Type B pancreatic cell (in vitro differentiated cells): ENCODE data around the gene FTCD. TPM values are rescaled to one million over a fixed set of nuclear protein-coding genes. Genes with fewer than 3 reads are reported as not detected.

Source experiments
- DNase-seq: peaks from one replicate; pipeline ENCODE4 v3.0.0; 2021; ENCODE audit warnings: mixed read lengths; ENCODE audit not compliant: unreplicated experiment; ENCODE audit errors: extremely low spot score
- H3K27ac Mint-ChIP-seq: 2 replicates; pipeline ENCODE4 v1.8.0; 2021; ENCODE audit warnings: mild to moderate bottlenecking, mixed read lengths
- H3K27me3 Mint-ChIP-seq: 2 replicates; pipeline ENCODE4 v1.8.0; 2021; ENCODE audit warnings: mixed read lengths
- H3K36me3 Mint-ChIP-seq: 2 replicates; pipeline ENCODE4 v1.8.0; 2021; ENCODE audit warnings: mixed read lengths
- H3K4me1 Mint-ChIP-seq: one replicate; pipeline ENCODE4 v1.8.0; 2021; ENCODE audit warnings: mixed read lengths; ENCODE audit not compliant: unreplicated experiment
- H3K4me3 Mint-ChIP-seq: 2 replicates; pipeline ENCODE4 v1.8.0; 2021; ENCODE audit warnings: mild to moderate bottlenecking, mixed read lengths
- H3K9me3 Mint-ChIP-seq: 2 replicates; pipeline ENCODE4 v1.8.0; 2021; ENCODE audit warnings: mixed read lengths
- total RNA-seq: library from RNA; stranded (reverse); gene quantifications from 2 replicates; pipeline ENCODE4 v1.2.1, GENCODE V29; 2021; ENCODE audit warnings: low replicate concordance
- TF ChIP-seq, protein P1 (sequence below): fragments of 200-600 bp; sonication (generic); conservative IDR thresholded peaks from 2 replicates; pipeline ENCODE4 v1.5.0; 2021; ENCODE audit warnings: antibody characterized with exemption, mild to moderate bottlenecking

Gene FTCD
- total RNA-seq, 1 donor from 2014 or later: 26.9 TPM

- Mint-ChIP-seq H3K9me3 (peaks cover 9% of the 10 kb centered on the region), H3K27ac (no peak overlapping the region), H3K4me1 (no peaks in the 10 kb centered on the region), H3K27me3 (peaks cover 3% of the 10 kb centered on the region), H3K36me3 (no peaks in the 10 kb centered on the region), H3K4me3 (no peak overlapping the region)
- DNase-seq: no peak
- TF ChIP-seq, protein P1, sequence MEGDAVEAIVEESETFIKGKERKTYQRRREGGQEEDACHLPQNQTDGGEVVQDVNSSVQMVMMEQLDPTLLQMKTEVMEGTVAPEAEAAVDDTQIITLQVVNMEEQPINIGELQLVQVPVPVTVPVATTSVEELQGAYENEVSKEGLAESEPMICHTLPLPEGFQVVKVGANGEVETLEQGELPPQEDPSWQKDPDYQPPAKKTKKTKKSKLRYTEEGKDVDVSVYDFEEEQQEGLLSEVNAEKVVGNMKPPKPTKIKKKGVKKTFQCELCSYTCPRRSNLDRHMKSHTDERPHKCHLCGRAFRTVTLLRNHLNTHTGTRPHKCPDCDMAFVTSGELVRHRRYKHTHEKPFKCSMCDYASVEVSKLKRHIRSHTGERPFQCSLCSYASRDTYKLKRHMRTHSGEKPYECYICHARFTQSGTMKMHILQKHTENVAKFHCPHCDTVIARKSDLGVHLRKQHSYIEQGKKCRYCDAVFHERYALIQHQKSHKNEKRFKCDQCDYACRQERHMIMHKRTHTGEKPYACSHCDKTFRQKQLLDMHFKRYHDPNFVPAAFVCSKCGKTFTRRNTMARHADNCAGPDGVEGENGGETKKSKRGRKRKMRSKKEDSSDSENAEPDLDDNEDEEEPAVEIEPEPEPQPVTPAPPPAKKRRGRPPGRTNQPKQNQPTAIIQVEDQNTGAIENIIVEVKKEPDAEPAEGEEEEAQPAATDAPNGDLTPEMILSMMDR: no peak
These were observed 63.8 kb downstream of the FTCD start for GRCh38 chr21:46091631-46092025.

- no peaks in the 10 kb centered on the region for H3K36me3 Mint-ChIP-seq
- H3K4me3 Mint-ChIP-seq: no peak overlapping the region
- H3K27me3 Mint-ChIP-seq: peaks cover 4% of the 10 kb centered on the region
- H3K27ac Mint-ChIP-seq: no peak overlapping the region
- TF ChIP-seq, protein P1: no peak
- no peak for DNase-seq
- H3K4me1 Mint-ChIP-seq: no peaks in the 10 kb centered on the region
- H3K9me3 Mint-ChIP-seq: peaks cover 9% of the 10 kb centered on the region
These were observed 64.3 kb downstream of the FTCD start for GRCh38 chr21:46091118-46091517.

DNA sequence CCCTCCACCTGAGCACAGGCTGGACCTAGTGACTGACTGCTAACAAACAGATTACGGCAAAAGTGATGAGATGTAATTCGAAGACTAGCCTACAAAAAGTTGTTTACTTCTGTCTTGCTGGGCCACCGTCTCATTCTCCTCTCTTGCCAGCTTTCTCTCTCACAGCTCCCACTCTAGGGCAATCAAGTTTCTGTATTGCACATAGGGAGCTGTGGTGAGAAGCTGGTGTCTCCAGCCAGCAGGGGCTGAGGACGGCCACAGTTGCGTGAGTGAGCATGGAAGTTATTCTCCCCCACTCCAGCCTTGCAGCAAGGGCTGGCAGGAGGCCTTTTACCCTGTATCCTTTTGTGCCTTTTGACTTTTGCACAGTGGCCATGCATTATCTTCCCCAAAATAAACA lies 66.1 kb downstream of the FTCD start:
- Mint-ChIP-seq H3K27ac (no peak overlapping the region), H3K4me3 (no peak overlapping the region), H3K27me3 (peaks cover 5% of the 10 kb centered on the region), H3K9me3 (peaks cover 9% of the 10 kb centered on the region), H3K4me1 (no peaks in the 10 kb centered on the region), H3K36me3 (no peaks in the 10 kb centered on the region)
- TF ChIP-seq, protein P1: no peak
- no peak for DNase-seq

DNA sequence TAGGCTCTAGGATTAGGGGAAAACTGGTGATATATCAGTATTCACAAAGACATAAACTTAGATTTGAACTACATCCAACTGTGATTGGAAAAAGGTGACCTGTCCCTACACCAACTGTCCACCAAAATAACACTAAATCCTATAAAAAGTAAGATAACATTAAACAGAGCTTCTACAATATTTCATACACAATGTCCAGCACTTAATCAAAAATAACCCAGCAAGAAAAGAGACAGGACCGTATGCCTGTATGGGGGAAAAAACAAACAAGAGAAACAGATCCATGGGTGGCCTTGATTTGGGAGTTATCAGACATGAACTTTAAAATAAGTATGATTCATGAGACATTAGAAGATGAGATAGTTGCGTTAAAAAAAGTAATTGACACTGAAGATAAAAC lies 67.2 kb downstream of the FTCD start:
- Mint-ChIP-seq H3K4me3 (no peak overlapping the region), H3K36me3 (no peaks in the 10 kb centered on the region), H3K9me3 (peaks cover 9% of the 10 kb centered on the region), H3K4me1 (no peaks in the 10 kb centered on the region), H3K27ac (no peak overlapping the region), H3K27me3 (peaks cover 5% of the 10 kb centered on the region)
- TF ChIP-seq, protein P1: no peak
- DNase-seq: no peak

DNA sequence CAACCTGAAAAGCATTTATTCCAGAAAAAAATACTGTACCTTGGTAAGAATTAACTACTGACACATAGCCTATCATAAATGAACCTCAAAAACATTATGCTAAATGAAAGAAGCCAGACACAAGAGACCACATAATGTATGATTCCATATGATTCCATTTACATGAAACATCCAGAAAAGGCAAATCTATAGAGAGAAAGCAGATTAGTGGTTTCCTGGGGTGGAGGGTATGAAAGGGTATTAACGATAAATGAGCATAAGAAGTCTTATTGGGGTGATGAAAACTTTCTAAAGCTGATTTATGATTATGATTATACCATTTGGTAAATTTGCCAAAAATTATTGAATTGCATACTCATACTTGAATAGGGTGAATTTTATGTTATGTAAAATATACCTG lies 67.7 kb downstream of the FTCD start:
- no peak overlapping the region for H3K27ac Mint-ChIP-seq
- no peaks in the 10 kb centered on the region for H3K4me1 Mint-ChIP-seq

More for the DNA sequence above, 67.7 kb downstream of the FTCD start:
- TF ChIP-seq, protein P1: no peak
- H3K9me3 Mint-ChIP-seq: peaks cover 9% of the 10 kb centered on the region
- no peak overlapping the region for H3K4me3 Mint-ChIP-seq
- DNase-seq: no peak
- H3K36me3 Mint-ChIP-seq: no peaks in the 10 kb centered on the region
- peaks cover 5% of the 10 kb centered on the region for H3K27me3 Mint-ChIP-seq

Other genes starting within 250 kb of the FTCD start
- 78.4 and 167 TPM in 2 replicates for gene COL6A1, start 173.8 kb downstream of the FTCD start, total RNA-seq
- gene COL6A2, start 57.5 kb downstream of the FTCD start, total RNA-seq: 23.8 and 114 TPM in 2 replicates
- 18.5 and 24.7 TPM in 2 replicates for gene SPATC1L, start 28.9 kb upstream of the FTCD start, total RNA-seq
- gene LSS, start 73.2 kb upstream of the FTCD start, total RNA-seq: 60.7 and 70.2 TPM in 2 replicates
- gene MCM3AP, start 130.0 kb upstream of the FTCD start, total RNA-seq: 89.9 and 120 TPM in 2 replicates
- 17.9 and 20.0 TPM in 2 replicates for gene YBEY, start 130.8 kb upstream of the FTCD start, total RNA-seq
- gene C21orf58, start 168.3 kb upstream of the FTCD start, total RNA-seq: 14.0 and 36.6 TPM in 2 replicates
- gene PCNT, start 168.6 kb upstream of the FTCD start, total RNA-seq: 30.8 and 50.3 TPM in 2 replicates